ENCODE results near the gene MYH7. TPM values are rescaled to one million over a fixed set of nuclear protein-coding genes. Genes with fewer than 3 reads are reported as not detected.

MYH7 gene
- total and polyA plus RNA-seq, 5 donors from 2014 or later = not detected

- no peaks in the 10 kb centered on the region for H3K9me3 Mint-ChIP-seq
- H3K27ac ChIP-seq (ENCODE audit: insufficient read depth, low read length, poor library complexity, severe bottlenecking) = no peak overlapping the region
- no peaks in the 10 kb centered on the region for H3K9me3 ChIP-seq (ENCODE audit: control insufficient read depth in 2 of 2, low read length in 2 of 2)
- no peaks in the 10 kb centered on the region for H3K36me3 Mint-ChIP-seq
- no peak overlapping the region for H3K4me3 ChIP-seq (ENCODE audit: low read depth, low read length)
- H3K4me1 ChIP-seq (ENCODE audit: control insufficient read depth, insufficient read depth, low read length, poor library complexity, severe bottlenecking) = no peaks in the 10 kb centered on the region
- no peak overlapping the region for H3K27ac Mint-ChIP-seq
- H3K27me3 Mint-ChIP-seq = peaks cover 4% of the 10 kb centered on the region
- DNase-seq (no peak), ATAC-seq (ENCODE audit: low read depth in 2 of 2) (no peak)
- H3K4me3 Mint-ChIP-seq = no peak overlapping the region
- H3K4me1 Mint-ChIP-seq = no peaks in the 10 kb centered on the region
- no peaks in the 10 kb centered on the region for H3K27me3 ChIP-seq (ENCODE audit: control insufficient read depth, insufficient read depth, low read length)
- no peaks in the 10 kb centered on the region for H3K36me3 ChIP-seq (ENCODE audit: control insufficient read depth, insufficient read depth, low read length)
These were observed 20.3 kb downstream of the MYH7 start for GRCh38 chr14:23414906-23415820.

GRCh38 chr14:23414254-23414653 lies 21.2 kb downstream of the MYH7 start:
- no peak overlapping the region for H3K4me3 Mint-ChIP-seq
- H3K27me3 Mint-ChIP-seq = peaks cover 4% of the 10 kb centered on the region
- H3K27ac Mint-ChIP-seq = no peak overlapping the region
- no peak overlapping the region for H3K4me3 ChIP-seq (ENCODE audit: low read depth, low read length)
- no peaks in the 10 kb centered on the region for H3K9me3 ChIP-seq (ENCODE audit: control insufficient read depth in 2 of 2, low read length in 2 of 2)
- no peaks in the 10 kb centered on the region for H3K4me1 ChIP-seq (ENCODE audit: control insufficient read depth, insufficient read depth, low read length, poor library complexity, severe bottlenecking)
- no peak overlapping the region for H3K27ac ChIP-seq (ENCODE audit: insufficient read depth, low read length, poor library complexity, severe bottlenecking)
- no peak for DNase-seq
- H3K4me1 Mint-ChIP-seq = no peaks in the 10 kb centered on the region
- H3K9me3 Mint-ChIP-seq = no peaks in the 10 kb centered on the region
- no peaks in the 10 kb centered on the region for H3K36me3 ChIP-seq (ENCODE audit: control insufficient read depth, insufficient read depth, low read length)
- no peaks in the 10 kb centered on the region for H3K36me3 Mint-ChIP-seq
- H3K27me3 ChIP-seq (ENCODE audit: control insufficient read depth, insufficient read depth, low read length) = no peaks in the 10 kb centered on the region
- ATAC-seq (ENCODE audit: low read depth in 2 of 2) = no peak

GRCh38 chr14:23413681-23414080 lies 21.8 kb downstream of the MYH7 start:
- Mint-ChIP-seq H3K27me3 (no peaks in the 10 kb centered on the region), H3K27ac (no peak overlapping the region), H3K9me3 (no peaks in the 10 kb centered on the region), H3K4me3 (no peak overlapping the region), H3K36me3 (no peaks in the 10 kb centered on the region), H3K4me1 (no peaks in the 10 kb centered on the region)
- H3K36me3 ChIP-seq (ENCODE audit: control insufficient read depth, insufficient read depth, low read length) = no peaks in the 10 kb centered on the region
- ATAC-seq (ENCODE audit: low read depth in 2 of 2) = no peak
- H3K4me3 ChIP-seq (ENCODE audit: low read depth, low read length) = no peak overlapping the region
- H3K27me3 ChIP-seq (ENCODE audit: control insufficient read depth, insufficient read depth, low read length) = no peaks in the 10 kb centered on the region
- no peak for DNase-seq
- H3K9me3 ChIP-seq (ENCODE audit: control insufficient read depth in 2 of 2, low read length in 2 of 2) = no peaks in the 10 kb centered on the region
- no peak overlapping the region for H3K27ac ChIP-seq (ENCODE audit: insufficient read depth, low read length, poor library complexity, severe bottlenecking)
- H3K4me1 ChIP-seq (ENCODE audit: control insufficient read depth, insufficient read depth, low read length, poor library complexity, severe bottlenecking) = no peaks in the 10 kb centered on the region

- H3K9me3 Mint-ChIP-seq = peaks cover 0 to 2% (median 0%) of the 10 kb centered on the region in 7 donors
- no peaks in the 10 kb centered on the region for H3K4me1 Mint-ChIP-seq
- H3K27me3 Mint-ChIP-seq = no peaks in the 10 kb centered on the region
- DNase-seq = no peak
- H3K27ac ChIP-seq (ENCODE audit: insufficient read depth, low read length, poor library complexity, severe bottlenecking) = no peak overlapping the region
- no peak overlapping the region for H3K27ac Mint-ChIP-seq
- no peak overlapping the region for H3K4me3 ChIP-seq (ENCODE audit: low read depth, low read length)
- H3K36me3 ChIP-seq (ENCODE audit: control insufficient read depth, insufficient read depth, low read length) = no peaks in the 10 kb centered on the region
- no peaks in the 10 kb centered on the region for H3K9me3 ChIP-seq (ENCODE audit: control insufficient read depth in 2 of 2, low read length in 2 of 2)
- ATAC-seq (ENCODE audit: low read depth in 2 of 2) = no peak
- no peaks in the 10 kb centered on the region for H3K36me3 Mint-ChIP-seq
- no peaks in the 10 kb centered on the region for H3K27me3 ChIP-seq (ENCODE audit: control insufficient read depth, insufficient read depth, low read length)
- no peak overlapping the region for H3K4me3 Mint-ChIP-seq
- no peaks in the 10 kb centered on the region for H3K4me1 ChIP-seq (ENCODE audit: control insufficient read depth, insufficient read depth, low read length, poor library complexity, severe bottlenecking)
These were observed 23.6 kb downstream of the MYH7 start for GRCh38 chr14:23411563-23412525.

GRCh38 chr14:23409966-23410635 lies 25.4 kb downstream of the MYH7 start:
- Histone ChIP-seq H3K4me3 (ENCODE audit: low read depth, low read length) (no peak overlapping the region), H3K36me3 (ENCODE audit: control insufficient read depth, insufficient read depth, low read length) (no peaks in the 10 kb centered on the region), H3K4me1 (ENCODE audit: control insufficient read depth, insufficient read depth, low read length, poor library complexity, severe bottlenecking) (no peaks in the 10 kb centered on the region), H3K9me3 (ENCODE audit: control insufficient read depth in 2 of 2, low read length in 2 of 2) (no peaks in the 10 kb centered on the region), H3K27ac (ENCODE audit: insufficient read depth, low read length, poor library complexity, severe bottlenecking) (no peak overlapping the region), H3K27me3 (ENCODE audit: control insufficient read depth, insufficient read depth, low read length) (no peaks in the 10 kb centered on the region)
- no peaks in the 10 kb centered on the region for H3K27me3 Mint-ChIP-seq
- DNase-seq (no peak), ATAC-seq (ENCODE audit: low read depth in 2 of 2) (no peak)
- no peaks in the 10 kb centered on the region for H3K4me1 Mint-ChIP-seq
- H3K36me3 Mint-ChIP-seq = no peaks in the 10 kb centered on the region
- H3K27ac Mint-ChIP-seq = no peak overlapping the region
- H3K4me3 Mint-ChIP-seq = no peak overlapping the region
- peaks cover 0 to 2% (median 0%) of the 10 kb centered on the region in 7 donors for H3K9me3 Mint-ChIP-seq

GRCh38 chr14:23409475-23409874 lies 26.0 kb downstream of the MYH7 start:
- no peak overlapping the region for H3K4me3 ChIP-seq (ENCODE audit: low read depth, low read length)
- no peaks in the 10 kb centered on the region for H3K4me1 ChIP-seq (ENCODE audit: control insufficient read depth, insufficient read depth, low read length, poor library complexity, severe bottlenecking)
- ATAC-seq (ENCODE audit: low read depth in 2 of 2) (no peak), DNase-seq (no peak)
- H3K27me3 ChIP-seq (ENCODE audit: control insufficient read depth, insufficient read depth, low read length) = no peaks in the 10 kb centered on the region
- Mint-ChIP-seq H3K27ac (no peak overlapping the region), H3K4me1 (no peaks in the 10 kb centered on the region), H3K36me3 (no peaks in the 10 kb centered on the region), H3K4me3 (no peak overlapping the region), H3K27me3 (no peaks in the 10 kb centered on the region), H3K9me3 (peaks cover 0 to 2% (median 0%) of the 10 kb centered on the region in 7 donors)
- no peak overlapping the region for H3K27ac ChIP-seq (ENCODE audit: insufficient read depth, low read length, poor library complexity, severe bottlenecking)
- no peaks in the 10 kb centered on the region for H3K9me3 ChIP-seq (ENCODE audit: control insufficient read depth in 2 of 2, low read length in 2 of 2)
- no peaks in the 10 kb centered on the region for H3K36me3 ChIP-seq (ENCODE audit: control insufficient read depth, insufficient read depth, low read length)

GRCh38 chr14:23408307-23408630 lies 27.2 kb downstream of the MYH7 start:
- Histone ChIP-seq H3K27me3 (ENCODE audit: control insufficient read depth, insufficient read depth, low read length) (no peaks in the 10 kb centered on the region), H3K4me3 (ENCODE audit: low read depth, low read length) (no peak overlapping the region), H3K4me1 (ENCODE audit: control insufficient read depth, insufficient read depth, low read length, poor library complexity, severe bottlenecking) (no peaks in the 10 kb centered on the region), H3K9me3 (ENCODE audit: control insufficient read depth in 2 of 2, low read length in 2 of 2) (no peaks in the 10 kb centered on the region), H3K36me3 (ENCODE audit: control insufficient read depth, insufficient read depth, low read length) (no peaks in the 10 kb centered on the region), H3K27ac (ENCODE audit: insufficient read depth, low read length, poor library complexity, severe bottlenecking) (no peak overlapping the region)
- H3K27ac Mint-ChIP-seq = no peak overlapping the region
- H3K36me3 Mint-ChIP-seq = no peaks in the 10 kb centered on the region
- no peak overlapping the region for H3K4me3 Mint-ChIP-seq
- H3K4me1 Mint-ChIP-seq = no peaks in the 10 kb centered on the region
- H3K27me3 Mint-ChIP-seq = peaks cover 7% of the 10 kb centered on the region
- H3K9me3 Mint-ChIP-seq = peaks cover 0 to 2% (median 0%) of the 10 kb centered on the region in 7 donors
- no peak for ATAC-seq (ENCODE audit: low read depth in 2 of 2)
- no peak for DNase-seq

Measured in CD4-positive, CD25-positive, alpha-beta regulatory T cell (primary cell).